ENCODE results near the gene RAD51AP2. TPM values are rescaled to one million over a fixed set of nuclear protein-coding genes. Genes with fewer than 3 reads are reported as not detected.
A peak's percentile ranks its signal among the peaks of the same experiment; 100 is the strongest.

Gene RAD51AP2
- total and polyA plus RNA-seq, 2 of the 13 experiments (the other 11 are each of a cell fraction or from before 2014, with no cell fraction given), result 0.11 to 0.12 TPM

GRCh38 chr2:17545680-17546613, 27.7 kb upstream of the RAD51AP2 start (continued):
- TF ChIP-seq TRAFD1 (CRISPR knock-in tag; IDR thresholded peaks at IDR 0.05; ENCODE audit: borderline replicate concordance), result no peak
- no peak for TF ChIP-seq ZNF777 (CRISPR knock-in tag; IDR thresholded peaks at IDR 0.05)
- peak; percentile 71 for TF ChIP-seq ARID3A (IDR thresholded peaks at IDR 0.05; ENCODE audit: low read depth, low read length)
- no peak for TF ChIP-seq AHR (CRISPR knock-in tag; IDR thresholded peaks at IDR 0.05)
- no peak for TF ChIP-seq MAFF (IDR thresholded peaks at IDR 0.05; ENCODE audit: low read depth, low read length)
- TF ChIP-seq ZNF333 (CRISPR knock-in tag; IDR thresholded peaks at IDR 0.05; ENCODE audit: borderline replicate concordance), result no peak
- no peak for TF ChIP-seq ZNF790 (CRISPR knock-in tag; IDR thresholded peaks at IDR 0.05; ENCODE audit: borderline replicate concordance)
- no peak for TF ChIP-seq ZNF550 (CRISPR knock-in tag; IDR thresholded peaks at IDR 0.05; ENCODE audit: borderline replicate concordance)
- no peak for TF ChIP-seq KAT2B (IDR thresholded peaks at IDR 0.05; ENCODE audit: borderline replicate concordance, low read depth, low read length)
- no peak for TF ChIP-seq TAF15 (IDR thresholded peaks at IDR 0.05; ENCODE audit: low read depth, low read length, poor library complexity, severe bottlenecking)
- TF ChIP-seq FOXA3 (CRISPR knock-in tag; IDR thresholded peaks at IDR 0.05), result peak; percentile 69
- no peak for TF ChIP-seq ARNTL (CRISPR knock-in tag; IDR thresholded peaks at IDR 0.05)
- TF ChIP-seq SNAPC5 (CRISPR knock-in tag; IDR thresholded peaks at IDR 0.05; ENCODE audit: borderline replicate concordance), result no peak
- TF ChIP-seq MTA3 (CRISPR knock-in tag; IDR thresholded peaks at IDR 0.05), result no peak
- TF ChIP-seq ZSCAN12 (CRISPR knock-in tag; IDR thresholded peaks at IDR 0.05), result no peak
- TF ChIP-seq CEBPZ (IDR thresholded peaks at IDR 0.05; ENCODE audit: low read length), result no peak
- TF ChIP-seq TARDBP (CRISPR knock-in tag; IDR thresholded peaks at IDR 0.05), result 0 out of 2 replicates have a peak, but pooled peaks have one; percentile 6
- no peak for TF ChIP-seq POGK (CRISPR knock-in tag; conservative IDR thresholded peaks at IDR 0.05)

Measured in HepG2 (cell line).